ENCODE results near the gene PRPF40A.

DNA sequence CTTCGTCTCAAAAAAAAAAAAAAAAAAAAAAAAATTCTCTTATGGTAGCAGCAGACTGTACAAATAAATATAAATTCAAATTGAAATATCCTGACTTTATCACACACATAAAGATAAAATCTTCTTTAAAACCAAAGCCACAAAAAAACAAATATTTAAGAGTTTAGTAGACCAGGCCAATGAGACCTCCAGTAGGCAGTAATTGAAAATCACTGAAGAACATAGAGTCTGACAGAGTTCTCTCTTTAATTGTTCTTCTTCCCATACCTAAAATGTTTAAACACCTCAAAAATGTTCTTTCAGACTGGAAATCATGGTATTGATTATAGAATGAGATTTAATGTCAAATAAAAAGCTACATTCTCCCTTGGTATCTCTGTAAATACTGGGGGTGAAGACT, 20.8 kb downstream of the PRPF40A start:
- TF ChIP-seq, protein P1, sequence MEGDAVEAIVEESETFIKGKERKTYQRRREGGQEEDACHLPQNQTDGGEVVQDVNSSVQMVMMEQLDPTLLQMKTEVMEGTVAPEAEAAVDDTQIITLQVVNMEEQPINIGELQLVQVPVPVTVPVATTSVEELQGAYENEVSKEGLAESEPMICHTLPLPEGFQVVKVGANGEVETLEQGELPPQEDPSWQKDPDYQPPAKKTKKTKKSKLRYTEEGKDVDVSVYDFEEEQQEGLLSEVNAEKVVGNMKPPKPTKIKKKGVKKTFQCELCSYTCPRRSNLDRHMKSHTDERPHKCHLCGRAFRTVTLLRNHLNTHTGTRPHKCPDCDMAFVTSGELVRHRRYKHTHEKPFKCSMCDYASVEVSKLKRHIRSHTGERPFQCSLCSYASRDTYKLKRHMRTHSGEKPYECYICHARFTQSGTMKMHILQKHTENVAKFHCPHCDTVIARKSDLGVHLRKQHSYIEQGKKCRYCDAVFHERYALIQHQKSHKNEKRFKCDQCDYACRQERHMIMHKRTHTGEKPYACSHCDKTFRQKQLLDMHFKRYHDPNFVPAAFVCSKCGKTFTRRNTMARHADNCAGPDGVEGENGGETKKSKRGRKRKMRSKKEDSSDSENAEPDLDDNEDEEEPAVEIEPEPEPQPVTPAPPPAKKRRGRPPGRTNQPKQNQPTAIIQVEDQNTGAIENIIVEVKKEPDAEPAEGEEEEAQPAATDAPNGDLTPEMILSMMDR (IDR thresholded peaks at IDR 0.05): no peak
- no peak for TF ChIP-seq POLR2AphosphoS5 (IDR thresholded peaks at IDR 0.05)
- TF ChIP-seq POLR2A (IDR thresholded peaks at IDR 0.05): no peak

Data from stomach (tissue), 4 donors.